Muscle of back (tissue), 11 donors: ENCODE results near the gene HS6ST3. TPM values are rescaled to one million over a fixed set of nuclear protein-coding genes. Genes with fewer than 3 reads are reported as not detected.

Source experiments
- DNase-seq, 3 donors: peaks; one replicate each; pipeline versions ENCODE4 v3.0.0 to v3.0.0-alpha.2; 2013
- polyA plus RNA-seq, 10 donors: library from polyadenylated mRNA; unstranded; fragments of 120-200 nt; gene quantifications; one replicate each; pipeline ENCODE4 v1.2.1, GENCODE V29; 2013; ENCODE audit not compliant: insufficient read length in 10 of 10

HS6ST3 gene
- polyA plus RNA-seq, 10 donors = 0.13 to 2.0 (median 0.40) TPM

DNA sequence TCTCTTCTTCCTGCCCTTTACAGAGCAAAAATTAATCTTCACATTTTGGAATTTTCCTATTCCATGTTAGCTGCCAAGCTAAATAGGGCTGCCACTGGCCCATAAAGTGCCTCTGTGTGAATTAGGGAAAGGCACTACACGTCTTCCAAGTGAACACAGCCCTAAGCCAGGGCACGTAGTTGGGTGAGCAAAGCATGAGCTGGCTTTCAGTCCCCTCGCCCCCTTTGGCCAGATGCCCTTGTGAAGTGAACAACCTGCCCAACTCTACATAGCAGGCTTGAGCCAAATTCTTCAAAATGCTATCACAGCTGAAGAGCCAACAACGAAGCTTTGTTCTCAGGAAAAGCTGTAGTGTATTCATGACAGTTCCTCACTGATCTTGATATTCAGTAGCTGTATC, 691.2 kb downstream of the HS6ST3 start:
- no peak for DNase-seq

DNA sequence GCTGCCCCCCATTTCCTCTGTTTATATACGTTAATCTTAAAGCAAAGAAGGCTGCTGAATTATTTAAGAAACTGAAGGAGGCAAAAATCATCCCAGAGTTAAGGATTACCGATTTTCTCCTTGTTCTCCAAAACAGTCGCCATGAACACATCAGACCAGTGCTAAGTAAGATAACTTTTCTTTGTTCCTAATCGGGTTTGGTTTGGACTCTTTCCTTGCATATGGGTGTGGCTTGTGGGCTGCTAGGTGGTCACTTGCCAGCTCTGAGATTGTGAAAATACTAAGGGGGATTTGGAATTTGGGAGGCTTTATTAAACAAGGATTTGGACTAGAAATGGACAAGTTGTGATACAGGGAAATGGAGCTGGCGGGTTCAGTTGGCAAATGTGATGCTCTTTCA, 692.3 kb downstream of the HS6ST3 start:
- DNase-seq = no peak

DNA sequence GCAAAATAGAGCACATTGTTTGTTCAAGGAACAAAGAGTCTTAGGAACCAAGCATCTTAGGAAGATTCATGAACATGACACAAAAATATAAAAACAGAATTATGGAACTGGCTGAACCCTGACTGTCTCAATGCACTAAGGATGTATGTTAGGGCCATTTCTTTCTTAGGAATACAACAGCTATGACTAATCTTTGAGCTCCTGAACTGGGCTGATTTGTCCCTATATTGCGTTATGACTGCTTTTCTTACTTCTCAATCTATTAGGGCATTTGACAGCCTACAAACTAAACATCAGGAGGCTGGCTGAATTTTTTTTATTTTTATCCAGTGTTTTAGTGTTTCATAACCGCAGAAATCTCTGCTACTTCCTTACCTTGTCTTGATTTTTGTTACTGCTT, 693.1 kb downstream of the HS6ST3 start:
- DNase-seq = no peak

DNA sequence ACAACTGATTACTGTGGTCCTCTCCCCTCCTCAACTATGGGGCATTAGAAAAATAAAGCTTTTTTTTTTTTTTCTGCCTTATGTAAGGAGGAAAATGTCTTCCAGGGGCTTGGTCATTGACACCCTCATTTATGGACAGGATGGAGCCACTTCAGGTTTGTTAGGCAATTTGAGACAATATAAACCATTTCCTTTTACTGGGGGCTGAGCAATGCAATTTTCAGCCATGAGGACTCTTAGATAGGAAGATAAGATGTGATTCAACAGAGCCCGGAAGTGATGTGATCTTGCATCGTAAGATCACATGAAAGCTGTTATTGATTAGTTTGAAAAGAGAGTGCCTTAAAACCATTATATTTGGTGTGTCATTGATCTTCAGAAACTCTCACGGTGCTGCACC, 693.6 kb downstream of the HS6ST3 start:
- DNase-seq = no peak

DNA sequence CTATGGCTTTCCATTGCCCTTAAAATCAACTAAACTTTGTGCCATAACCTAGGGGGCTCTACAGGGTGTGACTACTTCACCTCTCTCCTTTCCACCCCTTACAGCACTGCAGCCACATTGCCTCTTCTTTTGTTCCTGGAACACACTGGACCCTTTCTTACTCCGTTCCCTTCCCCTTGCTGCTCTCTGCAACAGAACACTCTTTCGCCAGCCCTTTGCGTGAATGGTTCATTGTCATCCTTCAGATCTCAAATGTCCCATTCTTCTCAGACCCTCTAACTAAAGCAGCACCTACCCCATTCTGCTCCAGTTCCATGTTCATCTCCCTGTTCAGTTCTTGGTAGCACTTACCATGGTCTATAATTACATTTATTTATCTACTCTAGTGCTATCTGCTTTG, 696.1 kb downstream of the HS6ST3 start:
- no peak for DNase-seq

DNA sequence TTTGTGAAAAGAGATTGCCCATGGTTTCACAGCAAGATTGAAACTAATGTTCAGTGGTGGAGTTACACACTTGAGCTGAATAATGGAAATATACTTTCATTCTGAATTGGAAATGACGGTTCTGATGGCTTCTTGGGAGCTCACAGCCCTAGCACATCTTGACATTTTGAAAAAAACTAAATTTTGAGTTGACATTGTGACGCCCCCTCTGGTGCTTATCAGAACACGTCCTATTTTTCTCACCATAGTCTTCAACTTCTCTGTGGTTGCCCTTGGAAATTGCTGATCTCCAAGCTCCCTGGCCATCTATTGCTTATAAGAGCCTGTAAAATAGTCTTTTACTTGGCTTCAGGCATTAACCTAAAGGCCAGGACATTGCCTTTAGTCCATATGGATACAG, 702.3 kb downstream of the HS6ST3 start:
- DNase-seq = no peak

DNA sequence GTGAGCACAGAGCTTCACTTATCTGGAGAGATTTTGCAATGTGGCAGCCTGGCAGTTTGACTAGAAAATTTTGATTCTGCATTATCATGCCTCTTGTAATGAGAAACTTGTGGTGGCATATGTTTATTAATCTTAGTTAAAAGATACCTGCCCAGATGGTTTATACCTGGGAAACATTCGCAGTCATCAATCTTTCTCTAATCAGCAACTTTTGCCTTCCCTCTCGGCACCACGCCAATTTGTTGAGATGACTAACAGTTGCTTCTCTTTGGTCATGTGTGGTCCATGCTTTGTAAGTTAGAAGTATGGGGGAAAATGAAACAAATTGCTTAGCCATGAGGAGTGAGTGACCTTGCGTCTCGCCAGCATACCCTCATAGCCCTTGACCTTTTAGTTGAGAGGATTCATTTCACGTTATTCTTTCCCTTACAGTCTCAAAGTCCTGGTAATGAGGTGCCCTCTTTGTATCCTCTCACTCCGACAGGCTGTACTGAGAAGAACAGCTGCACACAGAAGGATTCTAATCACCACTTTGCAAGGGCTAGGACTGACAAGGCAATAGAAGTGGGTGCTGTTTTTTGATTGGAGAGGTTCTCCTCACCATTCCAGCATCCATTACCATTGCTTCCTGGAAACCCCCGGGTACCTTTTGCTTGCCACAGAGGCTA, 703.0 kb downstream of the HS6ST3 start:
- no peak for DNase-seq

DNA sequence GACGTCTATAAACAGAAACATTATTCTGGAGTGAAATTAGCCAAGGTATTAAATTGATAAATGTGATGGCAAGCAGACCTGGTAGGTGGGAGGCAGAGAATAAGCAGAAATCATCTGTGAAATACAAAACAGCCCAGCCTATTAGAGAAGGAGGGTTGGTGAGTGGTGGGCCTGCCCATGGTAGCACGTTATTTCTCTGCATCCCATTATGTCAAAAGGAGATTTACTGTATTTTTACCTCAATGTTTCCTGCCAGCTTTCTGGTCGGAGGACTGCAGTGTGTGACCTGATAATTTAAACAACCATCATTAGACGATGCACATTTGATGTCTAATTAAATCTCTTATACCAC, 703.5 kb downstream of the HS6ST3 start:
- no peak for DNase-seq

DNA sequence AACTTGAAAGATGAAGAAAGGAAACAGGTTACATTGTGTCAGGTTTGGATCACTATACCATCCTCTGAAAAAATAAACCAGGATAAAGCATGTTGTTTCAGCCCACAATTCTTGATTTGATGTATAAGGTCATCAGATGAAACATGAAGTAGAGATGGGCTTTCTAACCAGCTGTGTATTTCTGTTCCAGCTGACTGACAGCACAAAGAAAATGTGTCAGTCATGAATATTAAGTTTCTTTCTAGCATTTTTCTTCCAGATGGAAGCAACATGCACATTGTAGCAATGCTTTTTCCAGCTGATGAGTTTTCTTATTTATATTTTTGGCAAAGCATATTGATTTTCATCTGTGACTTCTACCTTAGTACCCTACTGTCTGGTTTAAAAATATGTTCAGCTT, 704.8 kb downstream of the HS6ST3 start:
- peak in 1 of 3 donors; percentile 57 for DNase-seq

DNA sequence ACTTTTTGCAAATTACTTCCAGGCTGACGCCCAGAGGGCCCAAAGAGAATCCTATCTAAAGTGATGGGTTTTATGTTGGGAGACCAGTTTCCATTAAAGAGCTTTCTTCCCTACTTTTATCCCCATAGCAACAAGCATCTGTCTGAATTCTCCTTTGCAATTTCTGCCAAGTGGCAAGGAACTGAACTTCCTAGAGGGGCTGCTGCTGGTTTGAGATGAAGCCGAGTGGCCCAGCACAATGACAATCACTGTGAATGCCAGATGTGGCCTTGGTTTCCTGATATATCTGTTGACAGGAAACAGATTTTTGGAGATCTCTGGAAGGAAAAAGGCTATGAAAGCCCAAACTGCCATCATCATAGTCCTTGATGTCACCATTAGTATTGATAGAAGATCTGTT, 705.8 kb downstream of the HS6ST3 start:
- peak in 1 of 3 donors; percentile 59 for DNase-seq

DNA sequence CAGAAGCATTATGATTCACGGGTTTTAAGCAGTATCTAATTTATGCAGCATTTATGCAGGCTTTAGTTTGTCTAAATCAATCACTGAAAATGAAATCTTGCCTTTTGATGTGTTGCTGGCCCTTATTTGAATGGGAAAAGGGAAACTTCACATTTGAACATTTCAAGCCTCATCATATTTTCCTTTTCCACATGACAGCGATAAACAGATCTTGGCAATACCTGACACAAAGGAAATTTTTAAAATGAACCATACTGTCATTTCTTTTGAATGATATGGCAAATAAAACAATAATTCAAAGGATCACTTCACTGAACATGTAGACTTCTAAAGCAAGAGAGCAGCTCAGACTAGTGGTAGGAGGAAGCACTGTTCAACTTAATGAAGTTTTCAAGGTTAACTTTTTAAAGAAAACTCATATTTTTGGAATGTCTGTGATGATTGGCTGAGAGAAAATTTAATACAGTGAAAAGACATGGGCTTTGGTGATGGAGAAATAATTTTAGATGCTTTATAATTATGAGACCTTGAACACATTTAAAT, 706.3 kb downstream of the HS6ST3 start:
- no peak for DNase-seq

DNA sequence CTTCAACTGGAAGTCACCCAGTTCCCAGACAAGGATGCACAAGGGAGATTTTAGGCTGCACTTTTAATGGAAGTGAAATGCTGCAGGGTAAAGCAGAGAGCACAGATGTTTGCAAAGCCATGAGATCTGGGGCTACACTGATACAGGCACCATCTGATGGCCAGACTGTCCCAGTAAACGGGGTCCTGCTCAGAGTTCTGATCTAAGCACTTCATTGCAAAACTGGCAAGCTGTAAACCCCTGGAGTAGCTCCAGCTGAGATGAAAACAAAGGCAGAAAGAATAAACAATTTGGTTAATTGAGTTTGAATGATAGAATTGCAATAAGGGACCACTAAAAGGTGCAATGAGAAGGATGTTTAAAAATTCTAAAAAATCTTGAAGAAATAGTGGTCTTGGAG, 707.2 kb downstream of the HS6ST3 start:
- DNase-seq = peak in 1 of 3 donors; percentile 44

DNA sequence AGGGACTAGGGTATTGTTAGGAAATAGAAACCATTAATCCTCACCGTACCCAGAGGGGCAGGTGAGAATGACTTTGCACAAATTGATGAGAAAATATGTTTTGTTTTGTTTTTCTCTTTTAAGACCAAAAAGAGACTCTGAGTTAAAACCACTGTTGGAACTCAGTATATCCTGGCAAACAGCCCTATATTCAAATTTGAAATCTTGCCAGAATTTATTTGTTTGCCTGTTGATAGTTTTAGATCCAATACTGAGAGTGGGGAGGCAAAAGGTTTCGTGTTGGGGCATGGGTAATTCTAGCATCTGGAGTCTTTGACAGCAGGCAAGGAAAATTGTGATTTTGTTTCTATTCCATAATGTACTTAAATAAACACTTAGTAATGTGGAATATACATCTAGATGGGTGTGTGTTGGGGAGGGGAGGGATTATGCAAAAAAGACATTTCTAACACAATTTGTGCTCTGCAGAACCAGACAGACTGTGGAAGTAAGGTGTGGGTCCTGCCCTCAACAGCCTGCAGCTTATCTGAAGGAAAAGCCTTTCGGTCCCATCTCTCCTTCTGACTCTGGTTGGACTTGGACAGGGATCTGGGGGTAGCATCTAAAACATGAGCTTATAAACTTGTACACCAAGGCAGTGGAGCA, 713.7 kb downstream of the HS6ST3 start:
- no peak for DNase-seq

DNA sequence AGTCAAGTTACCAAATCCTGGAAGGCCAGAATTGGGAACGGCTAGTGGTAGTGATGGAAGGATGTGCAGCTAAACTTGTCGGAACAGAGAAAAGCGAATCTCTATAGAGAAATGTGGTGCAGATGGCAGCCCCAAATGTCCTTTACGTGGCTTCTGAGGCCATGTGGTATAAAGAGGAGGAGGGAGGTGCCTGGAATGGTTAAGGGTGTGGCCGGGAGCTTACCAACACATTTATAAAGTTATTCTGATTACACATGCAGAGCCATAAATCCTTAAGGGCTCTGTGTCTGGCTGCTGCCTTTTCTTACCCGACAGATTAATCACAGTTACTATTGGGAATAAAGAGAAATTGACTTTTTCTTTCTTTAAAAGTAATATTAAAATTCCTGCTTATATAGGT, 714.3 kb downstream of the HS6ST3 start:
- DNase-seq = no peak

DNA sequence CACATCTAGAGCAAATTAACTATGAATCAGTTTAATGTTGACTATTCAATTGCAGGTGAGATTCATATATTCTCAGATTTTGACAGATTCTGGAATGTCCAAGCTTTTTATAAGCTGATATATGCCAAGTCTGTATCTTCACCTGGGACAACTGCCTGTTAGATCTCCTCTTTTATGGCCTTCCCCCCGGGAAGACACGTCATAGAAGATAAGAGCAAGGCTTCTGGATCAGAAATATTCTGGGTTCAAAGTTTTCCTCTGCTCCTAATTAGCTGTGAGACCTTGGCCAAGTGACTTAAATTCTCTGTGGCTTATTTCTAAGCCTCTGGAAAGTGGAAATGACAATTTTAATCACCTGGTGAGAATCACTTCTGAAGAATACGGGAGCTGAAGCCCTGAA, 716.8 kb downstream of the HS6ST3 start:
- no peak for DNase-seq

DNA sequence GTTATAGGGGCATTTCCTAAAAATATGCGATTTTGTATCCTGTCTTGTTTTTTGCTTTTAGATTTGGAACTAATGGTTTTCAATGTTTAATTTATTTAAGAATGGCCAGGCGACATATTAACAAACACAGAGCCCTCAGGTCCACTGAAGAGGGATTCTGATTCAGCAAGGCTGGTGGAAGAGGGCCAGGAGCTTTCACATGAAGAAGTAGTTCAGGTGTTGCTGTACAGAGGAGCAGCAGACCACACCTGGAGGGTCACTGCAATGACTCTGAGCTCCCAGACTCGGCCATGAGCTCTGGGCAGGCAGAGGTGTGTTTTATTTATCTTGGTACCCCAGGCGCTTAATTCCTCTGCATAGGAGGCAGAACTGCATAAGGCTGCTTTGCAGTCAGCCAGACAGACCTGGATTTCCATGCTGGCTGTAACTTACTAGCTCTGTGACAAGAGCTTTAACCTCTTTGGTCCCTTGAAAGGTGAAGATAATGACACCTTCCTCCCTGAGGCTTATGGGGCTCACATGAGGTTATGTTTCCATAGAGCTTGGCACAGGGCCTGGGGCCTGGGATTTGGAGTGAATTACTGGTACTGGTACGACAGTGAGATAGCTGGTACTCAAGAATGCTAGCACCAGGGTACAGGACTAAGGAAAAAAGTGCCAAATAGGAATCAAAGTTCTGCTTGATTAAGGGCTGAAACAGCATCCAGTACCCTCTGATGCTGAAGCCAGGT, 719.6 kb downstream of the HS6ST3 start:
- no peak for DNase-seq

DNA sequence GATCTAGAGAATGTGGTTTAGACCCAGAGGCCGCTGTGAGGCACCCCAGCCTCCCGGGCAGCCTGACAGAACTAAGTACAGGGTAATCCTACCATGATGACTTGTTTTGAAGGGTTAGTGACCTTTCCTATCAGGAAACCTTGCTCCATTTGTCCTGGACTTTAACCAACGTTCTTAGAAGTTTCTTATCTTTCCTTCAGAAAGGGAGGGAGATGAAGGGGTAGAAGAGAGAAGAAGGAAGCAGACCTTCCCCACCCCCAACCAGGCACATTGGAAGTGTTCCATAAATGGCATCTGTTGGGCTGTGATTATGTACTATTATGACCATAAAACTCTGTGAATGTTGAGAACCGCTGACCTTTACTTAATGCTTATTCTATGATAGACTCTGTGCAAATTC, 720.2 kb downstream of the HS6ST3 start:
- DNase-seq = no peak

DNA sequence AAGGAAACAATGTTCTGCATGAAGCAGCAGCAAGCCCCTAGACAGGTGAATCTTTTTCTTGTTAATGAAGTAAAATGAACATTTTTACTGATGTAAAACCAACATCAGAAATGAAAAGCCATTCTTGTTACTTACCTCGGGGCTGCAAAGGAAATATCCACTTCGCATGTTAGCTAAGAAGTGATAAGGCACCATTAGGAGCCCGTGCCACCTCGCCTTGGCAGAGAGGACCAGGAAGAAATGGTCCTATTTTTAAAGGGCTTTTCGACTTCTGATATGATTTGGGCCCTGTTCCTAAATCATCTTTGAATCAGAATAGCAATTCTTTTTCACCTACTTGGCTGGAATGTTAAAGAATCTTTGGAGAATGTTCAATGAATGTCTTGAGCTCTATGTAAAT, 721.1 kb downstream of the HS6ST3 start:
- no peak for DNase-seq

DNA sequence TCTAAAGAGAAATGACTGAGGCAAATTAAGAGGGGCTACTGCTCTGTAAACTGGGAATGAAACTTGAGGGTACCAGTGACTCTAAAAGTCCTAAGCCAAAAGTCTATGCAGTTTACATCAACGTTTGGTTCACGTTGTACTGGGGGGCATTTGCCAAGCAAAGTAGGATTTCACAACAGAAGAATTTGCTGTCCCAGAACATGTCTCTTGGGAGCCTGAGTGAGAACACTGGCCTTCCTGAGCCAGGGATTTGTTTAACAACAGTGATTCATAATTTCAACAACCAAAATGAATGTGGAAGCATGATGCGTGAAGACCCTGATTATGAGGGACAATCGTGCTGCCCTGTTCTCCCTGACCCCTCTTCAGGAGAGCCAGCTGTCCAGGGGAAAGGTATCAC, 726.4 kb downstream of the HS6ST3 start:
- no peak for DNase-seq

DNA sequence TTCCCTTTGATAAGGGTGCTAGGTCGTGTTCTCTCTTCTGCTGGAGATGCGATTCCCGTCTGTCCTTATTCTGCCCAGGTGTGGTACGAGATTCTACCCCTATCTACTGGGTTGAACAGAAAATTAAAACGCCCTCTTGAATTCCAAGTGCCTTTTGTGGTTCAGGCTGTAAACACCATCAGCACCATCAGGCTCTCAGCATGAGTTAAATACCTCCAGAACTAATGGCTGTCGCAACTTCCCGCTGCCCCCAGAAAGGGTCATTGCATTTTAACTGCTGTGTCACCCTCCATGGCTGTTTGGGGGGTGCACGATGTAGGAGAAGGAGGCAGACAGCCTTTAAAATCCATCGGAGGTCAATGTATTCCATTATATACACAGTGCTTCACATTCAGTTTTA, 727.0 kb downstream of the HS6ST3 start:
- no peak for DNase-seq

DNA sequence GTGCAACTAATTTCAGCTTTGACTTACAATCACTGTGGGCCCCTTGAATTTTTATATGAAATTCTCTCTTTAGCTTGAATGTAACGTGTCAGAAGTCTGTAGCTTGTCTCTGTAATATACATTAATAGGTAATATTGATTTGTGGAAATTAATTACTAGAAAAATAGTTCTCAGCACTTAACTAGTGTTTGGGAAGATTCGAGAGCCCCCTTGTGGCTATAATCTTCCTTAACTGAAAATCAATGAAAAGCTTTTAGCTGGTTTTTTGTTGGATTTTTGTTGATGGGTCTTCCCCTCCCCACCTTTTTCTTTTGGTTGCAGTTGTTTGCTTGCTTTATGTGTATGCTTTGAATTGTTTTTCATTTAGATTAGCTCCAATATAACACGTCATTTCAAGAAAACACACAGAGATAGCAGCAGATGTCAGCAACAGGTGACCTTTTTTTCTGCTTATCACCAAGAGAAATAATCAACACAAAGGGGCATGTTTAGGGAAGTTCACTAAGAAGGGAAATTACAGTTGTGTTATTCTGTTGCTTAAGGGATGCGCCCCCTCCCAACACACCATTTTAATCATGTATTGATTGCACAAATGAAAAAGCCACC, 727.5 kb downstream of the HS6ST3 start:
- no peak for DNase-seq

DNA sequence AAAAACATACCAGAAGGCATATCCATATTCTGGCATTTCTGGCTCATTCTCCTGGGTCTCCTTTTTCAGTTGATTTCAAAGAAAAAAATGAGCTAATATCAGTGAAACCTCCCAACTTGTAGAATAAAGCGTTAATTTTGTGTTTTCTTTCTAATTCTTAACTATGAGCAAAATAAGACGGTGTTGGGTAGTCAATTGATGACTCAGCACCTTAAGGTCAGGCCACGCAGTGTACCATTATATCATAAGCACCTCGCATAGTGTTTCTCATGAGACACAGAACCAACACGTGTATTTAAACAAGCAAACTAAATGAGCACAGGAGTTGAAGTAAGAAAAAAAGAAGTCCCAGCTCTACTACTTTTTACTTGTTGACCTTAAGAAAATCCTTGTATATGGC, 729.5 kb downstream of the HS6ST3 start:
- DNase-seq = no peak

DNA sequence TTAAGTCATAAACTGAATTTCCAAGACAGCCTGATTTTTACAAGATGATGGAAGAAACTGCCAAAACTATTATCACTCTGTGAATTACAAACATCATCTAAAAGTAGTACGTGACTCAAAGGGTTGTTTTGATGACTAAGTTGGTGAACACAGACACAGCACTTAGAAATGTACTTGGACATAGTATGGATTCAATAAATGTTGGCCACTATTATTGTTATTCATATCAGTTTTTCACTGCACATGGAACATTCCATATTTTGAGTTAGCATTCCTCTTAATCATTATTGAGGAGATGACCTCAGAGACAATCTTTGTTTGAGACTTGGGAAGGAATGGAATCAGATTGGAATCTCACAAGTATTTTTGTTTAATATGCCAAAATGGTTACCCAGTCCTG, 731.5 kb downstream of the HS6ST3 start:
- peak in 1 of 3 donors; percentile 52 for DNase-seq
